Breast epithelium (tissue), 4 donors: ENCODE data around the gene COASY. TPM values are rescaled to one million over a fixed set of nuclear protein-coding genes. Genes with fewer than 3 reads are reported as not detected.

Source experiments
- DNase-seq, 2 donors: peaks; one replicate each; pipeline ENCODE4 v3.0.0-alpha.2; 2019; ENCODE audit warnings: low spot score in 2 of 2
- H3K27ac ChIP-seq, 2 donors: fragments of 200-600 bp; sonication (generic) in 1 of 2; one replicate each; pipeline ENCODE4 v1.5.1; 2016 to 2019; ENCODE audit warnings: mild to moderate bottlenecking in 1 of 2
- H3K27me3 ChIP-seq, 2 donors: fragments of 200-600 bp; sonication (generic) in 1 of 2; one replicate each; pipeline versions ENCODE4 v1.5.1 to v1.6.0; 2017 to 2019; ENCODE audit warnings: control low read depth in 1 of 2, mild to moderate bottlenecking in 1 of 2
- H3K36me3 ChIP-seq: fragments of 200-600 bp; one replicate; pipeline ENCODE4 v1.5.1; 2019
- H3K4me1 ChIP-seq, 2 donors: fragments of 200-600 bp; sonication (generic); one replicate each; pipeline ENCODE4 v1.5.1; 2016 to 2019; ENCODE audit warnings: control low read depth in 1 of 2
- H3K4me3 ChIP-seq, 3 donors: fragments of 200-600 bp; sonication (generic); 1 replicate in 2 of 3; 2 replicates in 1 of 3; pipeline ENCODE4 v1.5.1; 2016 to 2019; ENCODE audit warnings: mild to moderate bottlenecking in 3 of 3, moderate library complexity in 2 of 3
- H3K9me3 ChIP-seq, 2 donors: fragments of 200-600 bp; sonication (generic) in 1 of 2; one replicate each; pipeline ENCODE4 v1.5.1; 2016 to 2019; ENCODE audit warnings: control low read depth in 1 of 2
- POLR2A ChIP-seq: fragments of 450-650 bp; IDR thresholded peaks from one replicate; pipeline ENCODE4 v1.6.1; 2016; ENCODE audit warnings: antibody characterized with exemption, mild to moderate bottlenecking, moderate library complexity
- POLR2AphosphoS5 ChIP-seq, 3 donors: sonication (generic); formaldehyde crosslinking; IDR thresholded peaks; one replicate each; pipeline ENCODE4 v1.6.1; 2017; ENCODE audit warnings: antibody characterized with exemption in 3 of 3
- intact Hi-C: fragments of 100-400 bp; cut with DNase I; formaldehyde crosslinking; loops from one replicate; pipeline ENCODE4 v1.15.1; 2023; ENCODE audit warnings: low total_unique reads
- total RNA-seq, 3 donors: library from RNA; depleted of rRNA; stranded (reverse); fragments of >200 nt; gene quantifications; one replicate each; pipeline ENCODE4 v1.1.0, GENCODE V29; 2016
- TF ChIP-seq, protein P1 (sequence below), 3 donors: fragments of 450-650 bp; IDR thresholded peaks; one replicate each; pipeline ENCODE4 v1.5.1; 2016 to 2017; ENCODE audit warnings: antibody characterized with exemption in 3 of 3, mild to moderate bottlenecking in 3 of 3, moderate library complexity in 3 of 3

COASY gene
- total RNA-seq, 3 donors from 2014 or later: 21.4 to 48.1 (median 26.9) TPM

DNA sequence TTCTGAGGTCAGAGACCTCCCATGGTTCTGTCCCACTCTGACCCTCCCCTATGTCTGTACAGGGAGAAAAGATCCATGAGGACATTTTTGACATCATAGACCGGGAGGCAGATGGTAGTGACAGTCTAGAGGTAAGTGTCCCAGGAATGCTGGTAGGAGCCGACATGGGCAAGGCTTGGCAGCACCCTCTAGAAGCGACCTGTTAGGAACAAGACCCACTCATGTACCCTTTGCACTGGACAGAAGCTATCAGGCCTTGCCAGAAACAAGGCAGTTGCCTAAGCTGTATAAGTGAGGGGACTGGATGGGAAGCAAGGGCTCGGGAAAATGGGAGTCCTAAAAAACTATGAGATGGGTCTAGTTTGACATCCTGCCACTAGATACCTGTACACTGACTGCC lies 50.1 kb downstream of the COASY start:
- Histone ChIP-seq H3K4me3 (no peak overlapping the region), H3K27me3 (no peaks in the 10 kb centered on the region), H3K4me1 (peaks cover 0 to 2% of the 10 kb centered on the region in 2 donors), H3K9me3 (no peaks in the 10 kb centered on the region), H3K27ac (no peak overlapping the region), H3K36me3 (no peaks in the 10 kb centered on the region)
- no peak for DNase-seq
- TF ChIP-seq POLR2A (no peak), POLR2AphosphoS5 (IDR thresholded peaks at IDR 0.05) (no peak)
- TF ChIP-seq, protein P1, sequence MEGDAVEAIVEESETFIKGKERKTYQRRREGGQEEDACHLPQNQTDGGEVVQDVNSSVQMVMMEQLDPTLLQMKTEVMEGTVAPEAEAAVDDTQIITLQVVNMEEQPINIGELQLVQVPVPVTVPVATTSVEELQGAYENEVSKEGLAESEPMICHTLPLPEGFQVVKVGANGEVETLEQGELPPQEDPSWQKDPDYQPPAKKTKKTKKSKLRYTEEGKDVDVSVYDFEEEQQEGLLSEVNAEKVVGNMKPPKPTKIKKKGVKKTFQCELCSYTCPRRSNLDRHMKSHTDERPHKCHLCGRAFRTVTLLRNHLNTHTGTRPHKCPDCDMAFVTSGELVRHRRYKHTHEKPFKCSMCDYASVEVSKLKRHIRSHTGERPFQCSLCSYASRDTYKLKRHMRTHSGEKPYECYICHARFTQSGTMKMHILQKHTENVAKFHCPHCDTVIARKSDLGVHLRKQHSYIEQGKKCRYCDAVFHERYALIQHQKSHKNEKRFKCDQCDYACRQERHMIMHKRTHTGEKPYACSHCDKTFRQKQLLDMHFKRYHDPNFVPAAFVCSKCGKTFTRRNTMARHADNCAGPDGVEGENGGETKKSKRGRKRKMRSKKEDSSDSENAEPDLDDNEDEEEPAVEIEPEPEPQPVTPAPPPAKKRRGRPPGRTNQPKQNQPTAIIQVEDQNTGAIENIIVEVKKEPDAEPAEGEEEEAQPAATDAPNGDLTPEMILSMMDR (IDR thresholded peaks at IDR 0.05): no peak
- intact Hi-C loops: no loop called here

GRCh38 chr17:42613699-42614295 lies 51.8 kb downstream of the COASY start:
- Histone ChIP-seq H3K27me3 (no peaks in the 10 kb centered on the region), H3K9me3 (no peaks in the 10 kb centered on the region), H3K36me3 (no peaks in the 10 kb centered on the region), H3K4me1 (no peaks in the 10 kb centered on the region), H3K27ac (no peak overlapping the region), H3K4me3 (no peak overlapping the region)
- DNase-seq: no peak
- intact Hi-C loops: no loop called here
- no peak for TF ChIP-seq POLR2A

Other genes starting within 250 kb of the COASY start
- gene STAT3, start 173.7 kb upstream of the COASY start, total RNA-seq: 100 to 1,000 TPM; 193 to 322 (median 238) TPM
- gene CAVIN1, start 138.9 kb upstream of the COASY start, total RNA-seq: 100 to 1,000 TPM; 288 to 554 (median 306) TPM
- gene ATP6V0A1, start 103.3 kb upstream of the COASY start, total RNA-seq: 10 to 100 TPM; 53.1 to 74.5 (median 60.0) TPM
- 100 to 1,000 TPM in 1 of 3 donors, 10 to 100 TPM in 2; 42.9 to 101 (median 48.4) TPM for gene NAGLU, start 25.9 kb upstream of the COASY start, total RNA-seq
- 1 to 10 TPM; 1.2 to 5.6 (median 1.8) TPM for gene HSD17B1, start 9.2 kb upstream of the COASY start, total RNA-seq
- gene MLX, start 5.0 kb downstream of the COASY start, total RNA-seq: 10 to 100 TPM; 27.2 to 49.8 (median 39.4) TPM
- gene PSMC3IP, start 15.6 kb downstream of the COASY start, total RNA-seq: 1 to 10 TPM; 3.3 to 4.2 (median 3.5) TPM
- 10 to 100 TPM; 58.7 to 85.8 (median 62.4) TPM for gene RETREG3, start 47.2 kb downstream of the COASY start, total RNA-seq
- gene TUBG1, start 47.5 kb downstream of the COASY start, total RNA-seq: 10 to 100 TPM; 20.5 to 34.4 (median 22.8) TPM
- gene TUBG2, start 97.1 kb downstream of the COASY start, total RNA-seq: 10 to 100 TPM; 19.2 to 27.9 (median 26.1) TPM
- 10 to 100 TPM; 15.4 to 32.2 (median 24.6) TPM for gene PLEKHH3, start 114.8 kb downstream of the COASY start, total RNA-seq
- 1 to 10 TPM; 1.6 to 4.6 (median 1.9) TPM for gene CCR10, start 119.7 kb downstream of the COASY start, total RNA-seq
- gene CNTNAP1, start 120.4 kb downstream of the COASY start, total RNA-seq: 1 to 10 TPM; 1.8 to 4.9 (median 3.7) TPM
- gene EZH1, start 182.9 kb downstream of the COASY start, total RNA-seq: 10 to 100 TPM; 50.8 to 91.1 (median 70.1) TPM
- 100 to 1,000 TPM in 1 of 3 donors, 10 to 100 TPM in 2; 17.9 to 245 (median 29.5) TPM for gene RAMP2, start 199.1 kb downstream of the COASY start, total RNA-seq
- gene VPS25, start 211.3 kb downstream of the COASY start, total RNA-seq: 10 to 100 TPM; 53.4 to 70.4 (median 61.9) TPM
- gene WNK4, start 218.5 kb downstream of the COASY start, total RNA-seq: 1 to 10 TPM in 1 of 3 donors, under 1 TPM in 2; 0.16 to 4.1 (median 0.66) TPM
- 10 to 100 TPM; 52.6 to 74.1 (median 72.8) TPM for gene COA3, start 236.6 kb downstream of the COASY start, total RNA-seq
- gene CNTD1, start 236.7 kb downstream of the COASY start, total RNA-seq: under 1 TPM in 1 of 3 donors, not detected in 2; 0.59 TPM